Calu3 (cell line): ENCODE data around the gene AIM2. TPM values are rescaled to one million over a fixed set of nuclear protein-coding genes. Genes with fewer than 3 reads are reported as not detected.

ENCODE experiments used
- BruUV-seq: library from RNA; stranded (reverse); fragments of 400-500 nt; replicated peaks from 2 replicates; lab custom pipeline; 2021; lab: Mats Ljungman, UMichigan
- CTCF ChIA-PET: fragments of 300-600 bp; sonication (Branson Sonifier 250); formaldehyde crosslinking; loops from one replicate; lab custom pipeline; 2022; ENCODE audit warnings: antibody characterized with exemption; lab: Charles Lee
- DNase-seq: peaks from one replicate; pipeline ENCODE4 v3.0.0; 2022
- H3K27ac Mint-ChIP-seq: one replicate; pipeline ENCODE4 v1.8.0; 2022; ENCODE audit warnings: mixed read lengths; ENCODE audit not compliant: unreplicated experiment
- H3K27me3 Mint-ChIP-seq: one replicate; pipeline ENCODE4 v1.8.0; 2022; ENCODE audit warnings: mixed read lengths; ENCODE audit not compliant: unreplicated experiment
- H3K36me3 Mint-ChIP-seq: one replicate; pipeline ENCODE4 v1.8.0; 2022; ENCODE audit warnings: mild to moderate bottlenecking, moderate library complexity, mixed read lengths; ENCODE audit not compliant: insufficient read depth, unreplicated experiment
- H3K4me1 Mint-ChIP-seq: one replicate; pipeline ENCODE4 v1.8.0; 2022; ENCODE audit warnings: mild to moderate bottlenecking, low read depth, mixed read lengths; ENCODE audit not compliant: unreplicated experiment
- H3K4me3 Mint-ChIP-seq: one replicate; pipeline ENCODE4 v1.8.0; 2022; ENCODE audit warnings: mild to moderate bottlenecking, low read depth, moderate library complexity, mixed read lengths; ENCODE audit not compliant: unreplicated experiment
- H3K9me3 Mint-ChIP-seq: one replicate; pipeline ENCODE4 v1.8.0; 2022; ENCODE audit warnings: low read depth, mixed read lengths; ENCODE audit not compliant: unreplicated experiment
- intact Hi-C: fragments of 100-400 bp; cut with micrococcal nuclease; formaldehyde crosslinking; loops from one replicate; pipeline ENCODE4 v1.10.0; 2022; ENCODE audit not compliant: unreplicated experiment
- total RNA-seq: library from RNA; stranded (reverse); gene quantifications from 2 replicates; pipeline ENCODE4 v1.2.3, GENCODE V29; 2022
- TF ChIP-seq, protein P1 (sequence below): fragments of 200-600 bp; IDR thresholded peaks from one replicate; pipeline ENCODE4 v1.8.0; 2022; ENCODE audit warnings: antibody characterized with exemption; ENCODE audit not compliant: unreplicated experiment

The AIM2 gene
- total RNA-seq, 1 experiment from 2014 or later: not detected

DNA sequence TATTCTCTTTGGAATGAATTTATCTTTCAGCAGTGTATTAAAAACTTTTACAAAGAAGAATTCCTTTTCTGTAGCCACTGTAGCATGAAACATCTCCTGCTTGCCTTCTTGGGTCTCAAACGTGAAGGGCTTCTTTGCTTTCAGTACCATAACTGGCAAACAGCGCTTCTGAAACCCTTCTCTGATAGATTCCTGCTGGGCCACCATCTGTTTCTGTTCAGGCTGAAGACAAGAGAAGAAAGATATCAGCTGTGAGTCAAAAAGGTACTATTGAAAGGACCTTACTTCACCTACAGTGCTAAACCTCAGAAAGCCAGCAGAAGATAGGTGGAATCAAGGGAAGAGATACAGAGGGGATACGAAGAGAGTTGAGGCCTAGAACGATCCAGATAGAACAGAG, 10.5 kb downstream of the AIM2 start:
- no TSS peak for BruUV-seq
- intact Hi-C loops: no loop called here
- CTCF ChIA-PET: no interaction called here

GRCh38 chr1:159065106-159065505, 11.5 kb downstream of the AIM2 start:
- CTCF ChIA-PET: no interaction called here
- no peaks in the 10 kb centered on the region for H3K36me3 Mint-ChIP-seq
- no peak overlapping the region for H3K4me3 Mint-ChIP-seq
- no peak overlapping the region for H3K27ac Mint-ChIP-seq
- H3K4me1 Mint-ChIP-seq: no peaks in the 10 kb centered on the region
- intact Hi-C loops: no loop called here
- no TSS peak for BruUV-seq
- no peak for DNase-seq
- H3K9me3 Mint-ChIP-seq: no peaks in the 10 kb centered on the region
- H3K27me3 Mint-ChIP-seq: no peaks in the 10 kb centered on the region
- TF ChIP-seq, protein P1, sequence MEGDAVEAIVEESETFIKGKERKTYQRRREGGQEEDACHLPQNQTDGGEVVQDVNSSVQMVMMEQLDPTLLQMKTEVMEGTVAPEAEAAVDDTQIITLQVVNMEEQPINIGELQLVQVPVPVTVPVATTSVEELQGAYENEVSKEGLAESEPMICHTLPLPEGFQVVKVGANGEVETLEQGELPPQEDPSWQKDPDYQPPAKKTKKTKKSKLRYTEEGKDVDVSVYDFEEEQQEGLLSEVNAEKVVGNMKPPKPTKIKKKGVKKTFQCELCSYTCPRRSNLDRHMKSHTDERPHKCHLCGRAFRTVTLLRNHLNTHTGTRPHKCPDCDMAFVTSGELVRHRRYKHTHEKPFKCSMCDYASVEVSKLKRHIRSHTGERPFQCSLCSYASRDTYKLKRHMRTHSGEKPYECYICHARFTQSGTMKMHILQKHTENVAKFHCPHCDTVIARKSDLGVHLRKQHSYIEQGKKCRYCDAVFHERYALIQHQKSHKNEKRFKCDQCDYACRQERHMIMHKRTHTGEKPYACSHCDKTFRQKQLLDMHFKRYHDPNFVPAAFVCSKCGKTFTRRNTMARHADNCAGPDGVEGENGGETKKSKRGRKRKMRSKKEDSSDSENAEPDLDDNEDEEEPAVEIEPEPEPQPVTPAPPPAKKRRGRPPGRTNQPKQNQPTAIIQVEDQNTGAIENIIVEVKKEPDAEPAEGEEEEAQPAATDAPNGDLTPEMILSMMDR: no peak

More for the DNA sequence above, 10.5 kb downstream of the AIM2 start:
- Mint-ChIP-seq H3K27ac (no peak overlapping the region), H3K4me1 (no peaks in the 10 kb centered on the region), H3K4me3 (no peak overlapping the region), H3K36me3 (no peaks in the 10 kb centered on the region), H3K27me3 (no peaks in the 10 kb centered on the region), H3K9me3 (no peaks in the 10 kb centered on the region)
- TF ChIP-seq, protein P1: no peak
- no peak for DNase-seq

GRCh38 chr1:159058751-159059150, 17.8 kb downstream of the AIM2 start:
- H3K4me3 Mint-ChIP-seq: no peak overlapping the region
- no TSS peak for BruUV-seq
- TF ChIP-seq, protein P1: no peak
- no peaks in the 10 kb centered on the region for H3K27me3 Mint-ChIP-seq
- H3K36me3 Mint-ChIP-seq: no peaks in the 10 kb centered on the region
- intact Hi-C loops: no loop called here
- no peak overlapping the region for H3K27ac Mint-ChIP-seq
- CTCF ChIA-PET: no interaction called here
- no peak for DNase-seq
- no peaks in the 10 kb centered on the region for H3K4me1 Mint-ChIP-seq
- no peaks in the 10 kb centered on the region for H3K9me3 Mint-ChIP-seq

- no peaks in the 10 kb centered on the region for H3K36me3 Mint-ChIP-seq
- H3K9me3 Mint-ChIP-seq: no peaks in the 10 kb centered on the region
- H3K27ac Mint-ChIP-seq: no peak overlapping the region
- intact Hi-C loops: no loop called here
- TF ChIP-seq, protein P1: no peak
- H3K27me3 Mint-ChIP-seq: no peaks in the 10 kb centered on the region
- H3K4me1 Mint-ChIP-seq: no peaks in the 10 kb centered on the region
- BruUV-seq: no TSS peak
- H3K4me3 Mint-ChIP-seq: no peak overlapping the region
- CTCF ChIA-PET: interaction anchor here (0.6 kb wide), 1 partner anchor 550 kb away, joined by 4 read pairs; no protein-coding TSS in a partner anchor
- no peak for DNase-seq
Measured at GRCh38 chr1:159056069-159056698, 20.4 kb downstream of the AIM2 start.
